ENCODE results near the gene PRAMEF1.
"Not testable (repeated sequence)": the region's sequence is repeated elsewhere in the genome, so short reads cannot be mapped to it uniquely, and the experiment has no call there.

PRAMEF1 gene

DNA sequence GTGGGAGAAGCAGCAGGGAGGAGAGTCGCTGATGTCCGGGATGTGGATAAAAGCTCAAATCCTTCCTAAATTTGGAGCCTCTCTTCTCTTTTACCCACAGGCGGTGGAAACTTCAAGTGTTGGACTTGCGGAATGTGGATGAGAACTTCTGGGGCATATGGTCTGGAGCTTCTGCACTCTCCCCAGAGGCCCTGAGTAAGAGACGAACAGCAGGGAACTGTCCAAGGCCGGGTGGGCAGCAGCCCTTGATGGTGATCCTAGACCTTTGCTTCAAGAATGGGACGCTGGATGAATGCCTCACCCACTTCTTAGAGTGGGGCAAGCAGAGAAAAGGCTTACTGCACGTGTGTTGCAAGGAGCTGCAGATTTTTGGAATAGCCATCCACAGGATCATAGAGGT, 15.8 kb upstream of the PRAMEF1 start:
- no peak for DNase-seq (ENCODE audit: low read depth)

DNA sequence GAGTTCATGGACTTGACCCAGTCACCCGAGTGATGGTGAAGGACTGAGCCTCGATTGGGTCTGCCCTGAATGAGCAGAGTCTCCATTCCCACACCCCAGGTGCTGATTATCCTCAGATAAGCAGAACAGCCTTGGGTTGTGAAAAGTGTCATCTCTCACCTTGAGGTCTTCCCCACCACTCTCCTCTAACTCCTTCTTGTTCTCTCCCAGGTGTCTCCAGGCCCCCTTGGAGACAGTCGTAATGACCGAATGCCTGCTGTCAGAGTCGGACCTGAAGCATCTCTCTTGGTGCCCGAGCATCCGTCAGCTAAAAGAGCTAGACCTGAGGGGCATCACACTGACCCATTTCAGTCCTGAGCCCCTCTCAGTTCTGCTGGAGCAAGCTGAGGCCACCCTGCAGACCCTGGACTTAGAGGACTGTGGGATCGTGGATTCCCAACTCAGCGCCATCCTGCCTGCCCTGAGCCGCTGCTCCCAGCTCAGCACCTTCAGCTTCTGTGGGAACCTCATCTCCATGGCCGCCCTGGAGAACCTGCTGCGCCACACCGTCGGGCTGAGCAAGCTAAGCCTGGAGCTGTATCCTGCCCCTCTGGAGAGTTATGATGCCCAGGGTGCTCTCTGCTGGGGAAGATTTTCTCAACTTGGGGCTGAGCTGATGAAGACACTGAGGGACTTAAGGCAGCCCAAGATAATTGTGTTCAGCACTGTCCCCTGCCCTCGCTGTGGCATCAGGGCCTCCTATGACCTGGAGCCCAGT, 14.2 kb upstream of the PRAMEF1 start:
- no peak for DNase-seq (ENCODE audit: low read depth)

DNA sequence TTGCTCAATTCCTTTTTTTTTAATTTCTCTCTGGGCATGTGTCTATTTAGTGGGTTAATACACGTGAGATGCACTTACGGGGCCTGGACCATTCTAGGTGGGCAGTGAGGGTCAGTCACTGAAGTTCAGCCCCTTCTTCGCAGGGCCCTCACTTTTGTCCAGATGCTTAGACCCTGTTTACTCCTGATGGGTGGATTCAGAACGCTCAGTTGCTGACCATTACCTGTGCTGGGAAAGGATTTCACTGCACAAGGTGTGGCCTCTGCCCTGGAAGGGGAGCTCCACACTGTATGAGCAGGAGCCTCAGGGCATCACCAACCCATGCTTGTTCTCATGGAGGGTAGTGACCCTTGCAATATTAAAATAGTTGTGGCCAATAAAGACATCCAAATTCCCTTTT, 13.1 kb upstream of the PRAMEF1 start:
- no peak for DNase-seq (ENCODE audit: low read depth)

DNA sequence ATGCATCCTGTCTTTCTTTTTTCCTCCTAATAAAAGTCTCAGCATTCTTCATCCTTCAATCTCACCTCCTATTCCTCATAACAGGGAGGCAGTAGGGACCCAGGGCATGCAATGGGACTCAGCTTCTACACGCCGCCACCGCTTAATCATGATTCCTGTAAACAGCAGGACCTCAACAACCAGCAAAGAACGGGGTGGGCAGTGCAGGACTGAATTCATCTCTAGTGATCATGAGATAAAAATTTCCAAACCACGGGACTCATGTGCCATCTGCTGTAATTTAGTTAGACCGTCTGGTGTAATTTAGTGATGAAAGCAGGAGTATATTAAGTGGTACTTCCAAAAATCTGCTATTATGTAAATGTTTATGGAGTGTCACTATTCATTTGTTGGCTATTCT, 12.3 kb upstream of the PRAMEF1 start:
- no peak for DNase-seq (ENCODE audit: low read depth)

DNA sequence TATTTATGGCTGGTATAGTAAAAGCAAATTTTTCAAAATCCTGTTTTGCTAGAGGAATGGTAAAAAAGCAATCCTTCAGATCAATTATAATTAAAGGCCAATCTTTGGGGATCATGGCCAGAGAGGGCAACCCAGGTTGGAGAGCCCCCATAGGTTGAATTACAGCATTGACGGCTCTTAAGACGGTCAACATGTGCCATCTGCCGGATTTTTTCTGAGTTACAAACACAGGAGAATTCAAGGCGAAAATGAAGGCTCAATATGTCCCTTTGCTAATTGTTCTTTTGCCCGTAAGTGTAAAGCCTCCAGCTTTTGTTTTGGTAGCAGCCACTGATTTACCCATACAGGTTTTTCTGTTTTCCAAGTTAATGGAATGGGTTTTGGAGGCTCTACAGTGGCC, 9.7 kb upstream of the PRAMEF1 start:
- DNase-seq (ENCODE audit: low read depth), result not testable (repeated sequence)

DNA sequence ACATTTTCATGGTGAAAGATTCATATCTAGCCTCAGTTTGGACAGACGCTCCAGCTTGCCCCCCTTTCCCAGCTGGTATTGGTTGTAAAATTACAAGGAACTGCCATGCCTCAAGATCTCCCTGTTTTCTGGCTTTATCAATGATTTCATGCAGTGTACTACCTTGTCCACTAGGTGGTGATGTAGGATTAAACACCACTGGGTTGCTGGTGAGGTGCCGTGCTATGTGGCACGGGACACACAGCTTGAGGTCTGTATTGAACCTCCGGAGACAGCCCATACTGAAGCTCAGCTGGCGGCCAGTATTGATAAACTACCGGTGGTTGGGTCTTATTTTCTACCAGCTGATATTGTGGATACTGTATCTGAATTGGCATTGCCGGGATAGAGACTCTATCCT, 7.4 kb upstream of the PRAMEF1 start:
- not testable (repeated sequence) for DNase-seq (ENCODE audit: low read depth)

DNA sequence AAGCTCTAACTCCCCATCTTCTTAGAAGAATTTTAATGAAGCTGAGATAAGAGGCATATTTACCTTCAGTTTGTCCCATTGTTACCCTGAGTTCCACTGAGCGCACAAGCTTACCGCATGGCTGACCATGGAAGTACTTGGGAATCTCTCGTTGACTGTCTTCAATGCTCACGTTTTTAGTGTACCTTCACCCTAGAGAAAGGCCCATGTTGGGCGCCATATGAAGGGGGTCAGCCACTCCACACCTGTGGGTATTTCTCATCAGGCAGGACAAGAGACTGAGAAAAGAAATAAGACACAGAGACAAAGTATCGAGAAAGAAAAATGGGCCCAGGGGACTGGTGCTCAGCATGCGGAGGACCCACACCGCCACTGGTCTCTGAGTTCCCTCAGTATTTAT, 6.5 kb upstream of the PRAMEF1 start:
- not testable (repeated sequence) for DNase-seq (ENCODE audit: low read depth)

DNA sequence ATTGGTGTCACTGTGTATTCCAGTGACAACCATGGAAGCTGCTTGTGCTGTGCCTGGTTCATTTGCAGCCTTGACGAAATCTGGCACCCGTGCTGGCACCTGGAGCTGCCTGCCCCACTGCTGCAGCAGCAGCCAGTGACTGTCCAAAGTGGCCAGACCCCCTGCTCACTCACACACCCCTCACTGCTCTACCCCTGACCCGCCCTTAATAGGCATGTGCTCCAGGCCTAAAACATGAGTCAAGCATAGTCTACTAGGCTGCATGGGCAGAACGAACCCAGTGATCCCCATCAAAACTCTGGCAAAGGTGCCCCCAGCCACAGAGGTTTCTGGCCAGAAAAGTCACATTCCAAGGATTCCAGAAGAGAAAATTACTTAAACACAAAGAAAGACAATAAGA, 7.7 kb downstream of the PRAMEF1 start:
- DNase-seq (ENCODE audit: low read depth), result no peak

DNA sequence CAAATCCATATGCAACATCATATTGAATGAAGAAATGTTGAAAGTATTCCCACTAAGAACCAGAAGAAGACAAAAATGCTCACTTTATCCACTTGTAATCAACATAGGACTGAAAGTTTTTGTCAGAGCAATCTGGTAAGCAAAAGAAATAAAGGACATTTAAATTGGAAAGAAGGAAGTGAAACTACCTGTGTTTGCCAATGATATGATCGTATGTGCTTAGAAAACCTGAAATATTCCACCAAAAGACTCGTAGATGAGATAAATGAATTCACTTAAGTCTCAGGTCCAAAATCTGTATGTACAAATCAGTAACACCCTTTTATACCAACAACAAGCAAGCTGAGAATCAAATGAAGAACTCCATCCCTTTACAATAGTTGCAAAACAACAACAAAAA, 8.5 kb downstream of the PRAMEF1 start:
- DNase-seq (ENCODE audit: low read depth), result no peak

DNA sequence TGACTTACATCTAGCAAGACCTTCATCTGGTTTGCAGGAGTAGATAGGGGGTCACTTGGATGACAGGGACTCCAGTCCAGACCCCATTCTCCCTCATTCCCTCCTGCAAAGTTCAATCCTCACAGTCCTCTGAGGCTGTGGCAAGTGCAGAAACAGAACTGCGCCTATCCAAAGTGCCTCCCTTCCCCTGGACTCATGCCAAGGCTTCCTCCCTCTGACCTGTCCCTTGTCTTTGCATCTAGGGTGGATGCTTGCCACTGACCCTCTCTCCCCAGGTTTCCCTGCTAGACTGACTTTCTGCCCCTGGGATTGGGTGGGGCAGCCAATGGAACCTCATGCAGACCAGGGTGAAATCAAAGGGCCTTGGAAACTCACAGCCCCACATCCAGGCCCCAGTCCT, 18.7 kb downstream of the PRAMEF1 start:
- no peak for DNase-seq (ENCODE audit: low read depth)

DNA sequence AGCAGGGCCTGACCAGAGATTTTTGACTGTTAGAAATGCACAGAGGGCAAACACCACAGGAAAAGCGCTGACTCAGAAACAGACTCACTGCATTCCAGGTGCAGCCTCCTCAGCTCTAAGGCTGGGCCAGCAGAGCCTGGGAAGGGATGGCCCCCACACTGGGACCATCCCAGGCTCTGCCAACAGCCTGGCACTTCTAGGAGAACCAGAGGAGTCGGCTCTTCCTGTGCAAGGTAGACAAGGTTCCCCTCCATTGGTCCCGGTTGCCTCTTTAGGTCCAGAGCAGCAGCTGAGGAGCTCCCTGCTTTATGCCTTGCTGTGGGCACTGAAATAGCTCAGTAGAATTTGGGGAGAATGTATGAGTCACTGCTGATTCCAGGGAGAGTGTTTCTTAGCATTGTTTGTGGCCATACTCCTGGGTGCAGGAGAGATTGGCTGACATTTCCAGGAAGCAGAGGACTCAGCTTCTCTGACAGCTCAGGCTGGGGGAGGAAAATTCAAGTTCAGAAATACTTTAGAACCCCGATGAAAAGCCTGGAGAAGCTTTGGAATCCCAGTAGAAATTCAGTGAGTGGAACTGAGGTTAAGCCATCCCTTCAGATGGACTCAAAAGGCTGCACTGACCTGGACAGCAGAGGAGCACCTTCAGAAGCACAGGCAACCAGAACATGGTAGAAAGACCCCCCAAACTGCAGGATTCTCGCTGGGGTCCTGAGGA, 19.7 kb downstream of the PRAMEF1 start:
- DNase-seq (ENCODE audit: low read depth), result no peak

DNA sequence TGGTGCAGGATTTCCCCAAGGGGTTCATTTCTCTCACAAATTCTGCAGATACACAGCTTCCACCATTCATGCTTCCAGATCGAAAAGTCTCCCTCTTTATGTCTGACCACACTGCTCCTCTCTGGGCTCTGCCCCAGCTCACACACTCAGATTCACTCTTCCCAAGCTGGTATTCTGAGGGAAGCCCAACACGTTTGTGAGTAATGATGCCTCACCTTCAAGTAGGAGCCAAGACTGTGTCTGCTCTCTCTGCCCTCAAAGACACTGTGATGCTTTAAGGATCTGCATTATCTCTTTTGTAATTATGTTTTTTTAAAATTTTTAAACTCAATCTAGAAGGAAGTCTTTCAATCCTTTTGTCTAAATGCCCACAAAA, 20.2 kb downstream of the PRAMEF1 start:
- no peak for DNase-seq (ENCODE audit: low read depth)

DNA sequence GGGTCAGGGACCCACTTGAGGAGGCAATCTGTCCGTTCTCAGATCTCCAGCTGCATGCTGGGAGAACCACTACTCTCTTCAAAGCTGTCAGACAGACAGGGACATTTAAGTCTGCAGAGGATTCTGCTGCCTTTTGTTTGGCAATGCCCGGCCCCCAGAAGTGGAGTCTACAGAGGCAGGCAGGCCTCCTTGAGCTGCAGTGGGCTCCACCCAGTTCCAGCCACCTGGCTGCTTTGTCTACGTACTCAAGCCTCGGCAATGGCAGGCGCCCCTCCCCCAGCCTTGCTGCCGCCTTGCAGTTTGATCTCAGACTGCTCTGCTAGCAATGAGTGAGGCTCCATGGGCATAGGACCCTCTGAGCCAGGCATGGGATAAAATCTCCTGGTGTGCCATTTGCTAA, 27.9 kb downstream of the PRAMEF1 start:
- DNase-seq (ENCODE audit: low read depth), result not testable (repeated sequence)

DNA sequence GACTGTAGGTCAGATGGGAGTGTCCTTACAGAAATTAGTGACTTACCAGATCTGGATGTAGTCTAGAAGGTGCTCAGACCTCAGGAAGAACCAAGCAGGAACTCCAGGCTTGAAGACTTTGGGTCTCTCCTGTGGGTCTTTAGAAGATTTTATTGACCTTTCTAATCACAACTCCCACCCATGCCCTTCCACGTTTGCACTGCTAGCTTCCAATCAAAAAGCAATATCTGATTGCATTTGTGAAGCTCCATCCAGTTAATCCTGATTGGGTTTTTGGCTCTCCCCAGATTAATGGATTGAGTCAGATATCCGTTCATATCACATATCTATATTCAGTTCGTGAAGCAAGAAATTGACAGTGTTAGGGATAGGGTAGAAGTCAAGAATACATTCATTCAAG, 40.1 kb downstream of the PRAMEF1 start, which contains the start of gene PRAMEF11:
Gene PRAMEF11 (minus strand): TSS at position 101 of the 400 bp plus-strand sequence. CDS start 2,621 bp downstream, outside the sequence.
- DNase-seq (ENCODE audit: low read depth), result not testable (repeated sequence)

DNA sequence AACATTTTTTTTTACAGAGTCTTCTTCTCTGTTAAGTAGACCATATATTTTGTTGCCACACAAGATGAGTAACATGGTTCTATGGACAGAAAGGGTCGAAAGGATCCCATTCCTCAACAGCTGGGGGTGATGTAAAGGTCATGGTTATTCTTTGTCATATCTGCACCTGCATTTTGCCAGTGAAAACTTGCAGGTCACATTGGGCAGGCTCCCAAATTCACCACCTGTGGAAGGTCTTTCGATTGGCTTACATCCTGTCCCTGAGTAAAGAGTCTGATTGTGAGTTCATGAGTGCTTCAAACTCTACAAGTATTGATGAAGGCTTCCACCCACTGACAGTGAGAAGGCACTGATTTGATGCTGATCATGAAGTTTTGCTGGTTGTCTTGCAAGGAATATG, 42.1 kb downstream of the PRAMEF1 start:
- DNase-seq (ENCODE audit: low read depth), result not testable (repeated sequence)
